Astrocyte of the cerebellum (primary cell): ENCODE measurements around the gene GNAI2.

Experiments used
- DNase-seq: peaks from one replicate; pipeline ENCODE4 v3.0.0-alpha.2; 2011; ENCODE audit warnings: low read depth
- H3K4me3 ChIP-seq: 2 replicates; pipeline ENCODE4 v1.5.1; 2011; ENCODE audit warnings: mild to moderate bottlenecking, low read depth, low read length, moderate library complexity
- in situ Hi-C: cut with HindIII; loops from 2 replicates; pipeline ENCODE4 v1.10.0; 2017; ENCODE audit warnings: low sequenced_read_pairs
- TF ChIP-seq, protein P1 (sequence below): IDR thresholded peaks from 2 replicates; pipeline ENCODE4 v1.5.1; 2012; ENCODE audit warnings: low read length, low read depth, moderate library complexity, mild to moderate bottlenecking; ENCODE audit errors: missing control alignments

GNAI2 gene

DNA sequence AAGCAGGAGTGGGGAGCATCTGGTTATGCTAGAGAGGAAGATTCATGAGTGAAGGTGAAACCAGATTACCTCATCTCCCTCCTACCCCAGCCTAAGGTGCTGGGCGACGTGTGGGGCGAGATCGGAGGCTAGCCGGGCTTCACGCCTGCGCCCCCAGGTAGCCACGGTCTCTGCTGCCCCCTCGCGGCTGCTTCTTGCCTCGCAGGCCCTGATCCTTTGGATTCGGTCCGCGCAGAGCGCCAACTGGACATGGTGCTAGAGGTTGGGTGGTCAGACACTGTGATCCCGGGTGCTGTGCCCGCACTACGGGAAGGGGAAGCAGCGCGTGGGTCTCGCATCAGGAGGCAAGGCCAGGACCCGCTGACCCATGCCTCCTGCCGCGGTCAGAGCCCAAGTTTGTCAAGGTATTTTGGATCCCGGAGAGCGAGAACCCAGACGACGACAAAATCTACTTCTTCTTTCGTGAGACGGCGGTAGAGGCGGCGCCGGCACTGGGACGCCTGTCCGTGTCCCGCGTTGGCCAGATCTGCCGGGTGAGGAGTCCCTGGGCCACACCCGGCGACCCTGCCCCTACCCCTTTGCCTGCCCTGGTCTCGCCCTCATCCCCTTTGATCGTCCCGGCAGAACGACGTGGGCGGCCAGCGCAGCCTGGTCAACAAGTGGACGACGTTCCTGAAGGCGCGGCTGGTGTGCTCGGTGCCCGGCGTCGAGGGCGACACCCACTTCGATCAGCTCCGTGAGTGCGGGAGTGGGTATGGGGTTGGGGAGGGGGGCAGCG, 37.1 kb downstream of the GNAI2 start:
- TF ChIP-seq, protein P1, sequence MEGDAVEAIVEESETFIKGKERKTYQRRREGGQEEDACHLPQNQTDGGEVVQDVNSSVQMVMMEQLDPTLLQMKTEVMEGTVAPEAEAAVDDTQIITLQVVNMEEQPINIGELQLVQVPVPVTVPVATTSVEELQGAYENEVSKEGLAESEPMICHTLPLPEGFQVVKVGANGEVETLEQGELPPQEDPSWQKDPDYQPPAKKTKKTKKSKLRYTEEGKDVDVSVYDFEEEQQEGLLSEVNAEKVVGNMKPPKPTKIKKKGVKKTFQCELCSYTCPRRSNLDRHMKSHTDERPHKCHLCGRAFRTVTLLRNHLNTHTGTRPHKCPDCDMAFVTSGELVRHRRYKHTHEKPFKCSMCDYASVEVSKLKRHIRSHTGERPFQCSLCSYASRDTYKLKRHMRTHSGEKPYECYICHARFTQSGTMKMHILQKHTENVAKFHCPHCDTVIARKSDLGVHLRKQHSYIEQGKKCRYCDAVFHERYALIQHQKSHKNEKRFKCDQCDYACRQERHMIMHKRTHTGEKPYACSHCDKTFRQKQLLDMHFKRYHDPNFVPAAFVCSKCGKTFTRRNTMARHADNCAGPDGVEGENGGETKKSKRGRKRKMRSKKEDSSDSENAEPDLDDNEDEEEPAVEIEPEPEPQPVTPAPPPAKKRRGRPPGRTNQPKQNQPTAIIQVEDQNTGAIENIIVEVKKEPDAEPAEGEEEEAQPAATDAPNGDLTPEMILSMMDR: peak; percentile 91
- peak overlapping the region; percentile 17 for H3K4me3 ChIP-seq
- DNase-seq: no peak
- in situ Hi-C loops: no loop called here

DNA sequence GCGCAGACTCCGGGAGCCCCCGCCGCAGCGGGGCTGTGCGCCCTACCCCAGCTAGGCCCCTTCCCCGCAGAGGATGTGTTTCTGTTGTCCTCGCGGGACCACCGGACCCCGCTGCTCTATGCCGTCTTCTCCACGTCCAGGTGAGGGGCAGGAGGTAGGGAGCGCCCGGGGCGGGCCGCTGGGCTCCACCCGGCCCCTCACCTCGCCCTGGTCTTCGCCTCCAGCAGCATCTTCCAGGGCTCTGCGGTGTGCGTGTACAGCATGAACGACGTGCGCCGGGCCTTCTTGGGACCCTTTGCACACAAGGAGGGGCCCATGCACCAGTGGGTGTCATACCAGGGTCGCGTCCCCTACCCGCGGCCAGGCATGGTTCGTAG, 37.7 kb downstream of the GNAI2 start:
- in situ Hi-C loops: no loop called here
- H3K4me3 ChIP-seq: no peak overlapping the region
- TF ChIP-seq, protein P1: no peak
- DNase-seq: no peak

DNA sequence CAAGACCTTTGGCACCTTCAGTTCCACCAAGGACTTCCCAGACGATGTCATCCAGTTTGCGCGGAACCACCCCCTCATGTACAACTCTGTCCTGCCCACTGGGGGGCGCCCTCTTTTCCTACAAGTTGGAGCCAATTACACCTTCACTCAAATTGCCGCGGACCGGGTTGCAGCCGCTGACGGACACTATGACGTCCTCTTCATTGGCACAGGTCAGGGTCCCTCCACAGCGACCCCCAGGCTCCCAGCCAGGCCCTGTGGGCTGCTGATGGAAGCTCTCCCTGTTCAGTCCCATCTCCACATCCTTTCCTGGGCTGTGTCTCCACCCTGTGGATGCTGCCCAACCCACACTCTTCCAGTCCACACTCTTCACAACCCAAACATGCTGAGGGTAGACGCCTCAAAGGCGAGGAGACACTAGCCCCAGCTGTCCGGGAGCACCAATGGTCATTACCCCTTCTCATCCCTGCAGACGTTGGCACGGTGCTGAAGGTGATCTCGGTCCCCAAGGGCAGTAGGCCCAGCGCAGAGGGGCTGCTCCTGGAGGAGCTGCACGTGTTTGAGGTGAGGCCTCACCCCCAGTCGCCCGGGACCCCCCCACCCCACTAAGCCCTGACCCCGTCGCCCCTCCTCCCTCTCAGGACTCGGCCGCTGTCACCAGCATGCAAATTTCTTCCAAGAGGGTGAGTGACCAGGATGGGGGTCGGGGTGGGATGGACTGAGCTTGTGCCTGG, 38.5 kb downstream of the GNAI2 start:
- no peak for DNase-seq
- in situ Hi-C loops: no loop called here
- no peak overlapping the region for H3K4me3 ChIP-seq
- TF ChIP-seq, protein P1: peak; percentile 73

DNA sequence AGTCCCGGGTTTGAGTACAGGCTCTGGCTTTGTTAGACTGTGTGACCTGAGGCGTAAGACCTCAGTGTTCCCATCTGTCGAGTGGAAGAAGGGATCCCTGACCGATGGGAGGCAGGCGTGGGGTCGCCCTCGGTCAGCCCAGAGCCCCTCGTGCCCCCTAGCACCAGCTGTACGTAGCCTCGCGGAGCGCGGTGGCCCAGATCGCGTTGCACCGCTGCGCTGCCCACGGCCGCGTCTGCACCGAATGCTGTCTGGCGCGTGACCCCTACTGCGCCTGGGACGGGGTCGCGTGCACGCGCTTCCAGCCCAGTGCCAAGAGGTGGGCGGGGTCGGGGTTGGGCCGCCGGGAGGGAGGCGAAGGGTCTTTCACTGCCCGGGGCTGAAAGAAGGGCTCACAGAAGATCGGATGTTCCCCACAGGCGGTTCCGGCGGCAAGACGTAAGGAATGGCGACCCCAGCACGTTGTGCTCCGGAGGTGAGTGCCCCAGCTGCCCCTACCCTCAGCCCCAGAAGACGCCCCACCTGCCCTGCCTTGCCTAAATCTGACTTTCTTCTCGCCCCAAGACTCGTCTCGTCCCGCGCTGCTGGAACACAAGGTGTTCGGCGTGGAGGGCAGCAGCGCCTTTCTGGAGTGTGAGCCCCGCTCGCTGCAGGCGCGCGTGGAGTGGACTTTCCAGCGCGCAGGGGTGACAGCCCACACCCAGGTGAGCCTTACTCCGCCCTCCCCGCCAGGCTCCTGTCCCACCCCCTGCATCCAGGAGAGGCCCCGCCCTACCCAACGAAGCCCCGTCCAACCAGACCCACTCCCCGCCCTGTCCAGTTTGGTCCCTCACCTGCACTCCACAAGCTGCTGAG, 39.4 kb downstream of the GNAI2 start:
- DNase-seq: no peak
- H3K4me3 ChIP-seq: no peak overlapping the region
- TF ChIP-seq, protein P1: no peak
- in situ Hi-C loops: no loop called here

DNA sequence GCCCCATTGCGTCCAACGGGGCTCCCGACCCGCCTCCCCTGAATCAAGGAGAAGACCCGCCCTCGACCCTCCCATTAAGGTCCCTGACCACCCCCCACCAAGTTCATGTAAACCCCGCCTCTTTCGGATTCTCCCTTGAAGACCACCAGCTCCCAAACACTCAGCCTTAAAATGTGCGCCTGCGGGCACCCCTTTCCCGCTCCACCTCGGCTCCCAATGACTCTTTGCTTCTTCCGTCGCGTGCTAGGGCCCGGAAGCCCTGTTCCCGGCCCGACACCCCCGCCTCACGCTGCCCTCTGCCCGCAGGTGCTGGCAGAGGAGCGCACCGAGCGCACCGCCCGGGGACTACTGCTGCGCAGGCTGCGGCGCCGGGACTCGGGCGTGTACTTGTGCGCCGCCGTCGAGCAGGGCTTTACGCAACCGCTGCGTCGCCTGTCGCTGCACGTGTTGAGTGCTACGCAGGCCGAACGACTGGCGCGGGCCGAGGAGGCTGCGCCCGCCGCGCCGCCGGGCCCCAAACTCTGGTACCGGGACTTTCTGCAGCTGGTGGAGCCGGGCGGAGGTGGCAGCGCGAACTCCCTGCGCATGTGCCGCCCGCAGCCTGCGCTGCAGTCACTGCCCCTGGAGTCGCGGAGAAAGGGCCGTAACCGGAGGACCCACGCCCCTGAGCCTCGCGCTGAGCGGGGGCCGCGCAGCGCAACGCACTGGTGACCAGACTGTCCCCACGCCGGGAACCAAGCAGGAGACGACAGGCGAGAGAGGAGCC, 40.2 kb downstream of the GNAI2 start:
- TF ChIP-seq, protein P1: no peak
- no peak for DNase-seq
- H3K4me3 ChIP-seq: no peak overlapping the region
- in situ Hi-C loops: no loop called here

DNA sequence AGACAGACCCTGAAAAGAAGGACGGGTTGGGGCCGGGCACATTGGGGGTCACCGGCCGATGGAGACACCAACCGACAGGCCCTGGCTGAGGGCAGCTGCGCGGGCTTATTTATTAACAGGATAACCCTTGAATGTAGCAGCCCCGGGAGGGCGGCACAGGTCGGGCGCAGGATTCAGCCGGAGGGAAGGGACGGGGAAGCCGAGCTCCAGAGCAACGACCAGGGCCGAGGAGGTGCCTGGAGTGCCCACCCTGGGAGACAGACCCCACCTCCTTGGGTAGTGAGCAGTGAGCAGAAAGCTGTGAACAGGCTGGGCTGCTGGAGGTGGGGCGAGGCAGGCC, 40.7 kb downstream of the GNAI2 start:
- DNase-seq: no peak
- in situ Hi-C loops: no loop called here
- no peak overlapping the region for H3K4me3 ChIP-seq
- TF ChIP-seq, protein P1: no peak
